CD4-positive, alpha-beta T cell treated with Interleukin-21 for 1 hour (primary cell): Measurements from ENCODE around the gene TCEA3.

Experiments
- DNase-seq: peaks from one replicate; pipeline ENCODE4 v3.0.0-alpha.2; 2020

The TCEA3 gene

DNA sequence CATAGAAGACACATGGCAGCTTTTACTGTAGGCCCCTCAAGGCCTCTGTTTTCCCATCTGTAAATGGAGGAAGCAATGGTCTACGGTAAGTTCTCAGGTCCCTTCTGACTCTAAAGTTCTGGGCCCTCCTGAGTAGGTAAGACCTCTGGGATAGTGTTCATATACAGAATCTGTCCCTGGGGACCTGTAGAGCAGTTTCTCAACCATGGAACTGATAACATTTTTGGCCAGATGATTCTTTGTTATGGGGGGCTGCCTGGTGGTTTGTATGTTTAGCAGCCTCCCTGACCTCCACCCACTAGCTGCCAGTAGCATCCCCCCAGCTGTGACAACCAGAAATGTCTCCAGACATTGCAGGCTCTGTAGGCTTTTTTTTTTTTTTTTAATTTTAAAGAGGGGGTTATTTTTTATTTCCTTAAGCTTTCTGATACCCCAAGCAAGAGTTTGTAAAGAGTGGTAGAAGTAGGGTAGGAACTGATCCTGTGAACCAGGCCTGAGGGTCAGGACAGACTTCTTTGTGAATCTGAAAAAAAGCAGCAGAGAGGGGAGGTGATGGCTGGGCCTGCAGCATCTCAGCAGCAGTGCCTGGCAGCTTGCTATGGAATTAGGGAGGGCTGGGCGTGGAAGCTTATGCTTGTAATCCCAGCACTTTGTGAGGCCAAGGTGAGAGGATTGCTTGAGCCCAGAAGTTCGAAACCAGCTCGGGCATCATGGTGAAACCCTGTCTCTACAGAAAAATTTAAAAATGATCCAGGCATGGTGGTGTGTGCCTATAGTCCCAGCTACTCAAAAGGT is 20.2 kb upstream of the TCEA3 start:
- DNase-seq = no peak

DNA sequence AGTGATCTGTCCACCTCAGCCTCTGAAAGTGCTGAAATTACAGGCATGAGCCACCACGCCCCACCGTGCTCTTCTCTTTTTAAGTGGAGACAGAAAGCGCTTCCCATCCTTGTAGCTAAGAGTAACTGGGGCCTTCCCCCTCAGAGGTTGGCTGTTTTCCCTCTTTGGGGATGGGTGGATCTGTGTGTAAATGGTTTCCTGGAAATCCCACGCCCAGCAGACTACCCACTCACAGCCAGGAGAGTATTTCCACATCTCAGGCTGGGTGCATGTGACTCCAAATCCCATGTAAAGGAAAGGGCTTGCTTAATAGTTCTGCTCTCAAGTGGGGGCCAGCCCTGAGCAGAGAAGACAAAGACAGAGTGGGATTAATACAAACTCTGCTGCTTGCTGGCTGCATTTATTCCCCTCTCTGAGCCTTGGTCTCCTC is 19.6 kb upstream of the TCEA3 start:
- DNase-seq = no peak

DNA sequence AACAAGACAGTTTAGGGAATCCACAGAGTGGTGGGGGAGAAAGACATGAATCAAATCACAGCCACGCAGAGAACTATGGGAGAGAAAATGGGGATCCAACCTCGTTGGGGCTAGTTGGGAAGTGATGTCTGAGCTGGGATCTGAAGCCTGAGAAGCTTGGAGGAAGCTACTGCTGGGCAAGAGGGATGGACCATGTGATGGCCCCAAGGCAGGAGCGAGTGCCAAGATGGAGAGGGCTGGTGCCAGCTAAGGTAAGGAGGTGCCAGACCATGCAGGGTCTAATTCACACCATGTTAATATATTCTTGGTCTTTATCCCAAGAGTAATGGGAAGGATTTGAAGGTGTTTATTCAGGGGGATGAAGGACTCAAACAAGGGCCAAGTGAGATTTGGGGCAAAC is 18.2 kb upstream of the TCEA3 start:
- DNase-seq = no peak

DNA sequence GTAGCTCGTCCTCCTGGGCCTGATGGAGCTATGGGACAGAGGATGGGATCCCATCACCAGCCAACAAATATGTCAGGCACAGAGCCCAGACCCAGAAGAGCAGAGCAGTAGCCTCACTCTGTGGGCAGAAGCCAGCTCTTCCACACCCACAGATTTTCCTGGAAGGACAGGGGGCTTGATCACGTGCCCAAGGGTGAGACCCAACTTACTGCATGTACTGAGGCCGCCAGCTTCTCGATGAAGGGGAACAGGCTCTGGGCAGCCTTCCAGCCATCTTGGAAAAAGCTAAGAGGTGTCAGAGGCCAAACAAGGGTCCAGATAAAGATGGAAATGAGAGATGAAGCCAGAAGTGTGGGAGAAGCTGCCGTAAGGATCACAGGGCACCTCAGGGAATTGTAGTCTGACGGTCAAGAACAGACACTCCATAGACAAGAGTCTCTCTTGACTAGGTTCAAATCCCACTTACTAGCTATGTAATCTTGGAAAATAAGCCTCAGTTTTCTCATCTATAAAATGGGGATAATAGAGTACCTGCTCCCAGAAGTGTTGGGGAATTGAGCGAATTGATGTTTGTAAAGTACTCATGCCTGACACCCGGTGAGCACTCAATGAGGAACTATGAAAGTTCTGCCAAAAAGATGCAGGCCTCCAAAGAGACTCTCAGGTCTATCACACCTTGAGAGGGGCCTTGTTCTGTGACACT is 17.0 kb upstream of the TCEA3 start:
- no peak for DNase-seq

DNA sequence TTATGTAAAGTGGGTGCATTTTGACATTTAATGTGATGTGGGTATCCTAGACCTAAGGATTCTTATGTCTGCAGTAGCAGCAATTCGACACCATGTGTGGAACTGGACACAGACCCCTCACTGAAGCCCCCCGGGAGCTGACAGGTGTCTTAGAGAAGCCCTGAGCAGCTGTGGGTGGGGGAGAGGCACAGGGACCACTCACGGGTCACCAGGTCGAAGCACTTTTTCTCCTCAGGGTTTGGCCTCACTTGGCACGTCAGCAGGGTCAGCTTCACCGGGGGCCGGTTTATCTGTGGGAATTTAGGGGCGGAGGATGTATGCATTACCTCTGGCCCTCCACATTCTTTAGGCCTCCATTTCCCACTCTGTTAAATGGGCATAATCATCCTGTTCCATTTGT is 14.0 kb upstream of the TCEA3 start:
- no peak for DNase-seq

DNA sequence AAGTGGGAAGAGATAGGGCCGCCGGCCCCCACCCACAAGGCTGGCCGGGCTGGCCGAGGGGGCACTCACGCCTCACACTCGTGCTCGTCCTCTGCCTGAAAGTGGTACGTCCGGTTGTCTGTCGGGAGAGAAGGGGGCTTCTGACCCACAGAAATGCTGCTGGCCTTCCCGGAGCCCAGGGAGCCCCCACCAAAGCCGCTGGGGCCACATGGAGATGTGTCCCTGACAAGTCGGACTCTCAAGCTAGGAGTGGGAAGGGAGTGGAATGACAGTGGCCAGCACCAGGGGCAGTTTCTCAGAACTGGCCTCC is 12.8 kb upstream of the TCEA3 start:
- no peak for DNase-seq

DNA sequence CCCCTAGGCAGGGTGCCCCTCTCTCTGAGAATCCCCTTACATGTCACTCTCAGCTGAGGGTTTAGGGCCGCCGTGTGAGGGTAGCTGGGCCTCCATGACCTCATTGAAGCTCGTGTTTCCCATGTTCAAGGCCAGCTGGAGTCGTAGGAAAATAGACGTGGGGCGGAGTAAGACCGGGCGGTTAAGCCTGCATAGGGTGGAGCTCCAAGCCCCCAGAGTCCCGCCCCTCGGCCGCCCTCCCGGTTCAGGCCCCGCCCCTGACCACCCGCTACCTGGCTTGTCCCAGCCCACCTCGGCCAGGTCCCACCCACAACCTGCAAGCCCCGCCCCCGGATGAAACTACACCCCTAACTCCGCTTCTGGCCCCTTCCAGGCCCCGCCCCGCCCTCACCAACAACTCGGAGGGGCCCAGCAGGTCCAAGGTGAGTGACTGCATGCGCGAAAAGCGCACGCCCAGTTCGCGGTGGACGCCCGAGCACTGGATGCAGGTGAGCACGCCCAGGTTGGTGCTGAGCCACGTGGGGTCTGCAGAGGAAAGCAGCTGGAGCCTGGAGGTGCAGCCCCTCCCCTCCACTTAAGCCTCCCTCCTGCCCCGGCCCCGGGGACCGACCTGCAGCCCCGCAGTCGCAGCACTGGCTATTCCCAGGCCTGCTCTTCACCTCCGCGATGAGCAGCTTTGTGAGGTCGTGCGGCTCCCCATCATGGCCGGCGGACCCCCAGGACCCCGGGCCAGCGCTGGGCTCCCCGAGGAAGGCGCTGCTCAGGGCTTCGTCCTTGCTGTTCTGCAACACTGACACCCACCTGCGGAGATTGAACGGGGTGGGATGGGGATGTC is 12.2 kb upstream of the TCEA3 start:
- DNase-seq = peak; percentile 56

DNA sequence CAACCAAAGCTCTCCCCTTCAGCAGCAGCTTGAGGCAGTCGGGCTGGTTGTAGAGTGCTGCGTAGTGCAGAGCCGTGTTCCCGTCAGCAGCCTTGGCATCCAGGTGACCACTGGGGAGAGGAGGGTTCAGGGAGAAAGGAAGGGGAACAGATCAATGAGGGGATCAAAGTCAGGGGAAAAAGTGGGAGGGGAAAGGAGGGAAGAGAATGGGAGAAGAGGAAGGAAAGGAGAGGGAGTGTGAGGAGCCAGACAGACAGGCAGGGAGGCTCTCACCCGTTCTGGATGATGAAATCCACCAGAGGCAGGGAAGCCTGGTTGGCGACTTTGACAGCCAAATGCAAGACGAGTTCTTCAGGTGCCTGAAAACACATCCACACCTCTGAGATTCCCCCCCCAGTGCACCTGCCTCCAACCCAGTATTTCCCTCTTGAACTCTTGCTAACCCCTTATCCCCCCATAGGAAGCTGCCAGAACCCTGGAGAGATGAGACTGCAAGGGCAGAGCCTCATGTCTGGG is 9.8 kb upstream of the TCEA3 start:
- no peak for DNase-seq

DNA sequence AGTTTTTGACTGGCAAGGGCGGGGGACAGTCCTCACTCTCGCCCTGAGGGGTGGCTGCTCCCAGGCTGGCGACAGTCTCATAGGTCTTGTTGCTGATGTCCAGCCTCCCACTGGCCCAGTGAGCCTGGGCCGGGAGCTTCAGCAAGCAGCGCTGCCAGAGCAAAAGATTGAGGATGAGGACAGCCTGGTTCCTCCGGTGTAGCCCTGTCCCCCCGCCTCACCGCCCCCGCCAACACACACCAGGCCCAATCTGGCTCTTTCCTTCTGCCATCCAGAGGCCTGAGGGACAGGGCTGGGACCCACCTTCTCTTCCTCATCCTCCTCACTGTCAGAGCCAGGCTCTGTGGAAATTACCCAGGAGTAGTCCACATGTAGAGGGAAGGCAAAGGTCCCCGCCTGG is 8.6 kb upstream of the TCEA3 start:
- no peak for DNase-seq

DNA sequence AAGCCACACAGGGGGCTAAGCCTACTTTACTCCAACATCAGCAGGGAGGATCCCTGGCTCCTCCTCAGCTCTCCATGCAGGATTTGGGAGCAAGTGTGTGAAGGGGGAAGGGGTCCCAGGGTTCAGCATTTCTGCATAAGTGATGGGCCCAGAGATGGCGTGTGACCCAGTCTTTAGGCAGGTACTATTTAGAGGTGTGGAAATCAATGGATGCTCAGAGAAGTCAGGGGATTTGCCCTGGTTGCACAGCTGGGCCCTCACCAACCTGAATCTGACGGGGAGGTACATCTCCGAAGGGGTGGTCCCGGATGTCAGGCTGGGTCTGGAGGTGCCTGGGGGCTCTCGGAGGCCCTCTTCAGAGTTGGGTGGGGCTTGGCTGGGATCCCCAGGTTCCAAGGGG is 6.9 kb upstream of the TCEA3 start:
- no peak for DNase-seq

DNA sequence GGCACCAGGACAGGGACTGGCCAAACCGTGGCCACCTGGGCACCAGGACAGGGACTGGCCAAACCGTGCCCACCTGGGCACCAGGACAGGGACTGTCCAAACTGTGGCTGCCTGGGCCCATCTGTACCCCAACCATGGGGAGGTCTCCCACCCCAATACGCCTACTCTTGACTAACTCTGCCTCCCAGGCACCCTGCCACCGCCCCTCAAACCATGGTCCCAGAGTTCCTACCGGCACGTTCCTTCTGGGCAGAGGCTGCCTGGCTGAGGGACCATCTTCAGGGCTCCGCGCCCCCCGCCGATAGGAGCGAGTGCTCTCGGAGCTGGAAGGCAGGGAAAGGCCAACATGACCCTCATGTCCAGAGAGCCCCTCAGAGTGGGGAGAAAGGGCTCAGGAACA is 6.3 kb upstream of the TCEA3 start:
- no peak for DNase-seq

DNA sequence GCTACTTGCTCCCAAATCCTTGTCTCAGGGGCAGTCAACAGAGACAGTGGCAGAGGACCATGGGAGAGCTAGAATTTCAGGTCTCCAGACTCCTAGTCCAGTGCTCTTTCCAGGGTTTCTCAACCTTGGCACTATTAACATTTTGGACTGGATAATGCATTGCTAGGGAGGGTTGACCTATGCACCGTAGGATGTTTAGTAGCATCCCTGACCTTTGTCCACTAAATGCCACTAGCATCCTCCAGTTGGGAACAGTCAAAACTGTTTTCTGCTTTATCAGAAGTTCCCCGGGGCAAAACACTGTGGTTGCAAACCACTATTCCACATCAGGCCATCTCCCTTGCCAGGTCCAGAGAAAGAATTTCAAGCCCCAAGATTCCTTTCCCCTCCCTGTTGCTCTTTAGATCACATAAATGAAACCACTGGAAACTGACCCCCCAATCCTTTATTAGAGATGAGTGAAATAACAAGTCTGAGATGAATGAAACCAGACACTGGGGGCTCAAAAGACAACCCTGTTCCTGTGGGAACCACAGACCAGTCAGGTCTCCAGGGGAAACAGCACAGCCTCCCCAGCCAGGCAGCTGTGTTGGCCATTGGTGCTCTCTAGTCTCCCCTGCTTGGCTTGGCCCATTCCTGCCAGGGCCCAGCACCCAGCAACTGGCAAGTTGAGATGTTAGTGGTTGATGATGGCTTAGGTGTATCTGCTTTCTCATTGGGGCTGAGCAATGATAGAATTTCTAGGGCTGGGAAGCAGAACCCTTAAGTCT is 3.8 kb upstream of the TCEA3 start:
- DNase-seq = no peak

DNA sequence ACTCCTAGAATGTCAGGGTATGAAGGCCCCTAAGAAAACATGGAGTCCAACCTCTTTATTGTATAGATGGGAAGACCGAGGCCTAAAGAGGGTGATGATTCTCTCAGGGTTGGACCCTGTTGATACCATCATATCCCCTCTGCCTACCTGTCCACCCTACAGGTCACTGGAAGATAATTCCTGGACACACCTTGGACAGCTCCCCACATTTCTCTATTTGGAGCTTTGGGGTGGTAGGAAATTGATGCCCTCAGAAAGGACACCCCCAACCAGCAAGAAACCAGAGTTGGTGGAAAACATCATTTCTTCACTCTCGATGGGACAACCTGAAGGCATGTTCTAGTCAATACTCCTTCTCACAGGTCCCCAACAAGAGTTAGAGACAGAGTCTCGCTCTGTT is 3.0 kb upstream of the TCEA3 start:
- DNase-seq = no peak

DNA sequence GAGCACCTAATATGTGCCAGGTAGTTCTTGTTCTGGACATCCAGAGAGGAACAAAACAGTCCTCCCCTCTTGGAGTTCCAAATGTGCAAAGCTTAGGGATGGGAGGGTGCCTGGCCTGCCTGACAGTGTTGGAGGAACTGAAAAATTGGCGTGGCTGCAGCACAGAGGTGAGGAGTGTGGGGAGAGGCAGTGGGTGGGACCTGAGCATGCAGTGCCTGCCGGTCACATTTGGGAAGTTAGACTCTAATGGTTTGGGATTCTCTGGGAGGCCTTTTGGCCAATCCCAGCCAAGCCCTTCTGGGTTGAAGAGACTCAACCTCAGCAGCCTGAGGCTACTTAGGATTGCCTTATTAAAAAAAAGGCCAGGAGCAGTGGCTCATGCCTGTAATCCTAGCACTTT is 2.3 kb upstream of the TCEA3 start:
- no peak for DNase-seq

DNA sequence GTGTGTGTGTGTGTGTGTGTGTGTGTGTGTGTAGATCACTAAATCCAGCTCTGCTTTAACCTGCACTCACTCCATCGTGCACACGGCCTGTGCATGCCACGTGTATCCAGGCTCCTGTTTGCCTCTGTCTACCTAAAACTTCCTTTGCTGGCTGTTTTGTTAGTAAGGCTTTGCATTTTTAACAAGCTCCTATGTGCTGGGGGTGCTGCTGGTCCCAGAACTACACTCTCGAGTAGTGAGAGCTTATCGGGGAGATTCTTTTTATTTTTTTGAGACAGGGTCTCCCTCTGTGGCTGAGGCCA is 596 bp upstream of the TCEA3 start:
- DNase-seq = no peak

DNA sequence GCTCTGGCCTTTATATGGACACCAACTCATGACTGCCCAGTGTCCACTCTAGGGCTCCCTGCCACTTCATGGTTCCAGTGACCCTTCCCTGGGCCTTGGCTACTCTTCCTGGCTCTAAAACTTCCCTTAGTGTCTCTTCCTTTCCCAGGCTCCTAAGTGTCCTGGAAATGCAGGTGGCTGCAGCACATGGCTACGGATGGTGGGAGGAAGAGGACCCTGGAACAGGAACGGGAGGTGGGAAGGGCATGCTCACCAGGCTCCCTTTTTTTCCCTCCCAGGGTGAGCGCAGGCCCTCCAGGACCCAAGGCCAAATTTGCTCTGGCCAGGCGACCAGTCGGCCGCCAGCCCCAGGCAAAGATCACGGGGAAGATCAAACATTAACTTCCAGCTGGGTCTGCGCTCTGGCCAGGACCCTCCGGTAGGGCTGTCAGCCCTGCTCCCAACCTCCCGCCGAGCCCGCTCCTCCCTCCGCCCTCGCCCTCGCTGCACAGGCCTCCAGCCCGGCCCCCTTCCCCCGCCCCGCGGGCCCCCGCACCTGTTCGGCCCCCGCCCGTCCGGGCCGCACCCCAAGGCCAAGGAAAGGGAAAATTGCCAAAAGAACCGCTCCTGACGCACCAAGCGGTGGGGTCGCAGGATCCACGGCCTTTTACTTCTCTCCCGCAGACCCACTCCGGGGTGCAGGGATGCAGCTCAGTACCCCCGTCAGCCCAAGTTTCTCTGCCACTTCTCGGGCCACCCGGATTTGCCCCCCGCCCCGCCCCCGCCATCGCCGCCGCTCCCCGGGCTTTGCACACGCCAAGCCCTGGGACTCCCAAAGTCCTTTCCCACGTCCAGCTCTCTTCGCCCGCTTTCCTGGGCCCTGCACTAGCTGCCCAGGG is 894 bp downstream of the TCEA3 start:
- no peak for DNase-seq

DNA sequence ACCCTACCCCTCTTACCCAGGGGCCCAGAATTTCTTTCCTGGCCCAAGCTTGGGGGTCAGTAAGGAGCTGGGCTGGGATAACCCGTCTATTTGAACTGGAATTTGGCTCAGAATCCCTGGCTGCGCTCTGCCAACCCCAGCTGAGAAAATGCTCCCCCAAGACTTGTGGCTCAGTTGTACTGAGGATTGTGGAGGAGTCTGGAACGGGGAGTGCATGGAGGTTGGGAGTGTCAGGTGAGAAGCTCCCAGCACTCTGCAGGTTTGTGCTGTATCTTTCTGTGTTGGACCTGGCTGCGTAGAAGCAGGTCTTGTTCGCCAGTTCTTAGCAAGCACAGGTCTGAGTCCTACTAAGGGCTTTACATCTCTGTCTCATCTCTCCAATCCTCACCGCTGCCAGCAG is 1.6 kb downstream of the TCEA3 start:
- no peak for DNase-seq

DNA sequence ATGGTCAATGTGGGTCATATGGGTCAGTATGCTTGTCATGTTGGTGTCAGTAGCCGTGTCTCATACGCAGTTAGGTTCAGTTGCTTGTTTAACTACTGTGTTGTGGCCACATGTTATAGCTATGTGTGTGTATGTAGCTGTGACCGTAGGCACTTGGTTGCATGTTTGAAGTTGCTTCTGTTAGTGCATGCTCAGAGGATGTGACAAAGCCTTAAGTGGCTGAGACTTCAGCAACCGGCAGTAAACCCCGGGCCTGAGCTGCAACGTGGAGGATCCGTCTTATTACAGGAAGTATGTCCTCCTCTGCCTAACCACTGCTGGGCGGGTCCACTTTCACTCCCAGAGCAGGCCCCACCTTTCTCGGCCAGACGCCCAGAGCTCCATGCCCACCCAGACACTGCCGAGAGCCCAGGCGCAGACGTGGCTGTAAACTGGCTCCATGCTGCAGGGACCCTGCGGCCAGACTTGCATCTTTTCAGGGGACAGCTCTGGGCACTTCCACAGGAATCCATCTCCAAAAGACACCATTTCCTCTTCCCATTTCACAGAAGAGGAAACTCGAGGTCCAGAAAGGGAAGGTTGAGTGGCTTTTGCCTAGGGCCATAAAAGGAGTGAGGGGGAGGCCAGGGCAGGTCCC is 2.2 kb downstream of the TCEA3 start:
- peak; percentile 42 for DNase-seq

DNA sequence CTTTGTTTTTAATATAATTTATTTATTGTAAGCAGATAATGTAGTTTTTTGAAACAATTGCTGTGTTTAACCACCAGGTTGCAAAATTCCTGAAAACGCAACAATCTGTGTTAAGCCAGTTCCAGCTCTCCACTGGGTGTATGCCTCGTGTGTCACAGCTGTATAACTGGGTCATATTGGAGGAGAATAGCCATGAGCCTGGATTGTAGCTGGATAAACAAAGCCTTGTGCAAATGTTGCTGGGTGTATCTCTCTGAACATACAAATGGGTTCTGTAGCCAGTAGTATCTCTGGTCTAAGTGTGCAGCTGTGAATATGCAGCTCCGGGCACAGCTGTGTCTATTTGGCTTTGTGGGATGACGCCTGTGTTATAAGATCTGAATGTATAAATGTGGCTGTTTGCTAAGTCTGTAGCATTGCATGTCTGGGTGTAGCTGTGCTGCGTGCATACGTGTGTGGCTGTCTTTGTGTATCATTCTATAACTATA is 2.8 kb downstream of the TCEA3 start:
- no peak for DNase-seq

DNA sequence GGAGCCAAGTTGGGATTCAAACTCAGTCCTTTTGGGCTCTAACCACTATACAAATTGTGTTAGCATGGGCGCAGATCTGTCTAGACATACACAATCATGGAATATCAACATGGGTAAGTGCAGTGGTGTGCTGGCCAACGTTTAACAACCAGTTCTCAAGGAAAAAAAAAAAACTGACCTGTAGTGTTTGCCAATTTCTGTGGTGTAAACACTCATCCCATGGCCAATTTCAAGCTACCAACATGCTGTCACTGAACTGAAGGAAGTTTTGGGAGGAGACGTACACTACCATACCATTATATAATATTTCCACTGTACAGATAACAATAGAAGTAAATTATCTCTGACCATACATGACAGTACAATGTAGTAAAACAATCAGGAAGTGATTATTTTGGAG is 3.2 kb downstream of the TCEA3 start:
- DNase-seq = no peak

DNA sequence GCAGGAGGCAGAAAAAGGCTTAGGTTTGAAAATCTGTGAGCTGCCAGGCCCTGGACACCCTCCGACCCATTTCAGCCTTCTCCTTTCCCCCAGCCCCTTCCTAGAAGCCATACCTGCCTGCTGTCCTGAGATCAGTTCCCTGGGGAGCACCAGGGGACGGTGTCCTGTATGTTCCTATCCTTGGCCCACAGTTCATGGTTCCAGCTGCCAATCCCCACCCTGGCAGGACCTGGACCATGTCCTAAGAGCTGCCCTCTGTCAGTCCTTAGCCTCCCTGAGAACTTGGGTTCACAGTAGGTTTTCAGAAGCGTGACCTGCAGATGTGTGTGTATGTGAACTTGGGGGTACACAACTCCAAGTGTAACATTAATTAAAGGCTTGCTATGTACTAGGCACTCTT is 3.8 kb downstream of the TCEA3 start:
- DNase-seq = no peak
